HCT116 (cell line): Measurements from ENCODE around the gene DTNBP1. TPM values are rescaled to one million over a fixed set of nuclear protein-coding genes. Genes with fewer than 3 reads are reported as not detected.

ENCODE experiments used
- ATAC-seq: fragments of 200-7000 bp; cut with Tn5 transposase; 2 replicates; pipeline ENCODE4 v1.9.1; 2020; ENCODE audit warnings: mild to moderate bottlenecking, moderate library complexity
- BruUV-seq: library from RNA; stranded (reverse); fragments of 400-500 nt; replicated peaks from 2 replicates; lab custom pipeline; 2021; lab: Mats Ljungman, UMichigan
- CTCF ChIA-PET: fragments of 300-600 bp; sonication (Branson Sonifier 250); formaldehyde crosslinking; loops from one replicate; lab custom pipeline; 2021; ENCODE audit warnings: antibody characterized with exemption; lab: Charles Lee
- POLR2A ChIA-PET: fragments of 300-600, 350-600 bp; sonication (Branson Sonifier 250); formaldehyde crosslinking; loops from one replicate; lab custom pipeline; 2021; ENCODE audit warnings: antibody characterized with exemption; lab: Charles Lee
- RAD21 ChIA-PET, 2 experiments: fragments of 300-600 bp; sonication (Branson Sonifier 250); formaldehyde crosslinking; loops; one replicate each; lab custom pipeline; 2023; ENCODE audit warnings: low total read pairs in 2 of 2; ENCODE audit not compliant: uncharacterized antibody in 2 of 2, unreplicated experiment in 2 of 2, low non-redundant PET in 1 of 2; lab: Charles Lee
- DNase-seq: peaks from one replicate; pipeline ENCODE4 v3.0.0-alpha.2; 2010; ENCODE audit warnings: low read depth, low spot score
- H2AFZ ChIP-seq: fragments of 200-600 bp; shearing (Covaris generic), sonication (generic); 2 replicates; pipeline ENCODE4 v1.6.1; 2017; ENCODE audit warnings: low read depth, mixed run types, mixed read lengths, antibody characterized with exemption, low read length; ENCODE audit not compliant: poor library complexity, severe bottlenecking
- H3K27ac ChIP-seq: 2 replicates; pipeline ENCODE4 v1.5.1; 2012; ENCODE audit warnings: low read depth, low read length
- H3K27me3 ChIP-seq: fragments of 200-600 bp; sonication (generic); 2 replicates; pipeline ENCODE4 v1.6.1; 2016; ENCODE audit warnings: mixed run types, low read length, mixed read lengths; ENCODE audit not compliant: insufficient read depth
- H3K36me3 ChIP-seq, 2 experiments: fragments of 200-500 bp in 1 of 2; fragments of 200-600 bp in 1 of 2; sonication (Bioruptor generic) in 1 of 2; sonication (generic) in 1 of 2; 2 replicates each; pipeline versions ENCODE4 v1.5.1 to v1.6.1; 2014 to 2016; ENCODE audit warnings: low read length in 2 of 2, inconsistent platforms in 1 of 2, mixed read lengths in 1 of 2, mixed run types in 1 of 2; ENCODE audit not compliant: insufficient read depth in 2 of 2, control insufficient read depth in 1 of 2
- H3K4me1 ChIP-seq, 2 experiments: fragments of 200-600 bp in 1 of 2; sonication (generic) in 1 of 2; 2 replicates each; pipeline versions ENCODE4 v1.5.1 to v1.6.1; 2012 to 2017; ENCODE audit warnings: low read length in 2 of 2, inconsistent platforms in 1 of 2, mild to moderate bottlenecking in 1 of 2, mixed read lengths in 1 of 2, mixed run types in 1 of 2, moderate library complexity in 1 of 2; ENCODE audit not compliant: insufficient read depth in 2 of 2, control insufficient read depth in 1 of 2
- H3K4me2 ChIP-seq: fragments of 200-600 bp; sonication (generic); 2 replicates; pipeline ENCODE4 v1.6.1; 2017; ENCODE audit warnings: mixed run types, low read length, mixed read lengths
- H3K4me3 ChIP-seq, 2 experiments: fragments of 200-600 bp in 1 of 2; sonication (generic) in 1 of 2; replicated peaks in 1 of 2; 2 replicates each; pipeline ENCODE4 v1.5.1; 2011 to 2016; ENCODE audit warnings: low read length in 2 of 2, control low read depth in 1 of 2, low read depth in 1 of 2, mild to moderate bottlenecking in 1 of 2, mixed read lengths in 1 of 2, mixed run types in 1 of 2
- H3K79me2 ChIP-seq: fragments of 200-600 bp; sonication (generic); 2 replicates; pipeline ENCODE4 v1.6.1; 2017; ENCODE audit warnings: mild to moderate bottlenecking, mixed run types, low read length, moderate library complexity, mixed read lengths; ENCODE audit not compliant: insufficient read depth
- H3K9ac ChIP-seq: fragments of 200-600 bp; sonication (generic); 2 replicates; pipeline ENCODE4 v1.6.1; 2016; ENCODE audit warnings: low read length, mixed read lengths
- H3K9me2 ChIP-seq: fragments of 200-600 bp; sonication (generic), shearing (Covaris generic); 2 replicates; pipeline ENCODE4 v1.6.1; 2017; ENCODE audit warnings: mixed run types, mild to moderate bottlenecking, moderate library complexity; ENCODE audit not compliant: insufficient read depth
- H3K9me3 ChIP-seq, 2 experiments: fragments of 200-500 bp in 1 of 2; fragments of 200-600 bp in 1 of 2; sonication (Bioruptor generic) in 1 of 2; sonication (generic) in 1 of 2; 2 replicates each; pipeline ENCODE4 v1.6.1; 2014 to 2017; ENCODE audit warnings: low read length in 2 of 2, mixed read lengths in 2 of 2, inconsistent platforms in 1 of 2, low read depth in 1 of 2, mild to moderate bottlenecking in 1 of 2, mixed run types in 1 of 2, moderate library complexity in 1 of 2; ENCODE audit not compliant: control insufficient read depth in 1 of 2, insufficient read depth in 1 of 2
- H4K20me1 ChIP-seq: fragments of 200-600 bp; sonication (generic), shearing (Covaris generic); 2 replicates; pipeline ENCODE4 v1.6.1; 2017; ENCODE audit warnings: mixed run types, mild to moderate bottlenecking, moderate library complexity; ENCODE audit not compliant: insufficient read depth
- EGR1 ChIP-seq: IDR thresholded peaks from 2 replicates; pipeline ENCODE4 v1.6.1; 2012; ENCODE audit warnings: low read depth
- ELF1 ChIP-seq: IDR thresholded peaks from 2 replicates; pipeline ENCODE4 v1.6.1; 2012; ENCODE audit warnings: low read depth, borderline replicate concordance
- EZH2 ChIP-seq: fragments of 200-600 bp; sonication (generic); IDR thresholded peaks from 2 replicates; pipeline ENCODE4 v1.6.1; 2017; ENCODE audit warnings: antibody characterized with exemption, mixed run types
- EZH2phosphoT487 ChIP-seq: fragments of 200-600 bp; IDR thresholded peaks from 2 replicates; pipeline ENCODE4 v1.6.1; 2018; ENCODE audit warnings: antibody characterized with exemption, borderline replicate concordance
- FOSL1 ChIP-seq: IDR thresholded peaks from 2 replicates; pipeline ENCODE4 v1.6.1; 2012; ENCODE audit warnings: low read depth
- POLR2AphosphoS5 ChIP-seq: IDR thresholded peaks from 2 replicates; pipeline ENCODE4 v1.6.1; 2011; ENCODE audit warnings: mild to moderate bottlenecking, low read depth, low read length, moderate library complexity
- SP1 ChIP-seq: IDR thresholded peaks from 2 replicates; pipeline ENCODE4 v1.6.1; 2012; ENCODE audit warnings: low read depth
- TCF7L2 ChIP-seq: IDR thresholded peaks from 2 replicates; pipeline ENCODE4 v1.7.0; 2011; ENCODE audit warnings: borderline replicate concordance, inconsistent platforms; ENCODE audit not compliant: insufficient read depth, insufficient read length; ENCODE audit errors: extremely low read depth
- YY1 ChIP-seq: IDR thresholded peaks from 2 replicates; pipeline ENCODE4 v1.6.1; 2011; ENCODE audit warnings: low read length, low read depth, moderate library complexity, mild to moderate bottlenecking; ENCODE audit not compliant: insufficient replicate concordance; ENCODE audit errors: extremely low read depth
- ZNF274 ChIP-seq: fragments of 200-500 bp; sonication (Bioruptor generic); IDR thresholded peaks from 2 replicates; pipeline ENCODE4 v1.6.1; 2014; ENCODE audit warnings: mild to moderate bottlenecking, low read depth, low read length, inconsistent platforms
- intact Hi-C: fragments of 100-400 bp; cut with micrococcal nuclease; formaldehyde crosslinking; loops from 2 replicates; pipeline ENCODE4 v1.10.0; 2022
- total RNA-seq: library from RNA; stranded (reverse); gene quantifications from one replicate; pipeline ENCODE4 v1.2.1, GENCODE V29; 2021; ENCODE audit not compliant: unreplicated experiment
- TF ChIP-seq, protein P1 (sequence below): IDR thresholded peaks from 2 replicates; pipeline ENCODE4 v1.6.1; 2012; ENCODE audit warnings: low read depth
- TF ChIP-seq, protein P2 (sequence below), 3 experiments: fragments of 200-600 bp in 1 of 3; sonication (generic) in 1 of 3; IDR thresholded peaks in 2 of 3; conservative IDR thresholded peaks in 1 of 3; 2 replicates each; pipeline ENCODE4 v1.5.1; 2012 to 2017; ENCODE audit warnings: low read depth in 2 of 3, low read length in 2 of 3, antibody characterized with exemption in 1 of 3, borderline replicate concordance in 1 of 3, control low read depth in 1 of 3, mild to moderate bottlenecking in 1 of 3, mixed read lengths in 1 of 3, mixed run types in 1 of 3, moderate library complexity in 1 of 3; ENCODE audit not compliant: insufficient read depth in 1 of 3
- TF ChIP-seq, protein P3 (sequence below): IDR thresholded peaks from 2 replicates; pipeline ENCODE4 v1.6.1; 2012
- TF ChIP-seq, protein P4 (sequence below): IDR thresholded peaks from 2 replicates; pipeline ENCODE4 v1.6.1; 2012

DTNBP1 gene
- total RNA-seq, 1 experiment from 2014 or later: 16.7 TPM

DNA sequence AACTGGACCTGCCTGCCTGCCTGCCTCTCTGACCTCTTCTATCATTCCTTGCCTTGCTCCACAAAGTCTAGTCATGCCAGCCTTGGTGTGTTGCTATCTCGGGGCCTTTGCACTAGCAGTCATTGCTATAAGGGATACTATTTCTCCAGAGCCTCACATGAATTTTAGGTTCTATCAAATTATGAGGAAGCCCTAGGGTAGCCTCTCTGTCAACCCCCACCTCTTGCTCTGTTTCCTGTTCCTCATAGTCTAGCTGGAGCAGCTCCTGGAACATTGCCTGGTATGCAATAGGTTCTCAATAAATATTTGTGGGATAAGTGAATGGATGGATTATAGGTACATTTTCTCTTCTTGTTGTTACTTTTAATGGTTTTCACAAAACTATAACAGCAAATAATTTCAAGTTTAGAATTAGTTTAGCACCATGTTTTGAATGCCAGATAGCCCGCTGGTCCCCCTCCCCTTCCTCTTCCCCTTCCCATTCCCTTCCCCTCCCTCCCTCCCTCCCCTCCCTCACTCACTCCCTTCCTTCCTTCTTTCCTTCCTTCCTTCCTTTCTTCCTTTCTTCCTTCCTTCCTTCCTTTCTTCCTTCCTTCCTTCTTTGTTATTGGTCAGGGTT is 46.9 kb upstream of the DTNBP1 start:
- POLR2A ChIA-PET: no interaction called here
- ATAC-seq: no peak
- CTCF ChIA-PET: no interaction called here
- no TSS peak for BruUV-seq
- H3K79me2 ChIP-seq: no peaks in the 10 kb centered on the region
- no peak for DNase-seq
- H3K9me3 ChIP-seq: no peaks in the 10 kb centered on the region
- intact Hi-C loops: no loop called here
- no peaks in the 10 kb centered on the region for H3K27me3 ChIP-seq
- H4K20me1 ChIP-seq: no peaks in the 10 kb centered on the region
- TF ChIP-seq SP1 (no peak), EZH2phosphoT487 (no peak), POLR2AphosphoS5 (no peak), YY1 (no peak), ZNF274 (no peak), TCF7L2 (no peak), EZH2 (no peak), ELF1 (no peak), FOSL1 (no peak), EGR1 (no peak)
- TF ChIP-seq, protein P1, sequence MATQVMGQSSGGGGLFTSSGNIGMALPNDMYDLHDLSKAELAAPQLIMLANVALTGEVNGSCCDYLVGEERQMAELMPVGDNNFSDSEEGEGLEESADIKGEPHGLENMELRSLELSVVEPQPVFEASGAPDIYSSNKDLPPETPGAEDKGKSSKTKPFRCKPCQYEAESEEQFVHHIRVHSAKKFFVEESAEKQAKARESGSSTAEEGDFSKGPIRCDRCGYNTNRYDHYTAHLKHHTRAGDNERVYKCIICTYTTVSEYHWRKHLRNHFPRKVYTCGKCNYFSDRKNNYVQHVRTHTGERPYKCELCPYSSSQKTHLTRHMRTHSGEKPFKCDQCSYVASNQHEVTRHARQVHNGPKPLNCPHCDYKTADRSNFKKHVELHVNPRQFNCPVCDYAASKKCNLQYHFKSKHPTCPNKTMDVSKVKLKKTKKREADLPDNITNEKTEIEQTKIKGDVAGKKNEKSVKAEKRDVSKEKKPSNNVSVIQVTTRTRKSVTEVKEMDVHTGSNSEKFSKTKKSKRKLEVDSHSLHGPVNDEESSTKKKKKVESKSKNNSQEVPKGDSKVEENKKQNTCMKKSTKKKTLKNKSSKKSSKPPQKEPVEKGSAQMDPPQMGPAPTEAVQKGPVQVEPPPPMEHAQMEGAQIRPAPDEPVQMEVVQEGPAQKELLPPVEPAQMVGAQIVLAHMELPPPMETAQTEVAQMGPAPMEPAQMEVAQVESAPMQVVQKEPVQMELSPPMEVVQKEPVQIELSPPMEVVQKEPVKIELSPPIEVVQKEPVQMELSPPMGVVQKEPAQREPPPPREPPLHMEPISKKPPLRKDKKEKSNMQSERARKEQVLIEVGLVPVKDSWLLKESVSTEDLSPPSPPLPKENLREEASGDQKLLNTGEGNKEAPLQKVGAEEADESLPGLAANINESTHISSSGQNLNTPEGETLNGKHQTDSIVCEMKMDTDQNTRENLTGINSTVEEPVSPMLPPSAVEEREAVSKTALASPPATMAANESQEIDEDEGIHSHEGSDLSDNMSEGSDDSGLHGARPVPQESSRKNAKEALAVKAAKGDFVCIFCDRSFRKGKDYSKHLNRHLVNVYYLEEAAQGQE: no peak
- TF ChIP-seq, protein P2, sequence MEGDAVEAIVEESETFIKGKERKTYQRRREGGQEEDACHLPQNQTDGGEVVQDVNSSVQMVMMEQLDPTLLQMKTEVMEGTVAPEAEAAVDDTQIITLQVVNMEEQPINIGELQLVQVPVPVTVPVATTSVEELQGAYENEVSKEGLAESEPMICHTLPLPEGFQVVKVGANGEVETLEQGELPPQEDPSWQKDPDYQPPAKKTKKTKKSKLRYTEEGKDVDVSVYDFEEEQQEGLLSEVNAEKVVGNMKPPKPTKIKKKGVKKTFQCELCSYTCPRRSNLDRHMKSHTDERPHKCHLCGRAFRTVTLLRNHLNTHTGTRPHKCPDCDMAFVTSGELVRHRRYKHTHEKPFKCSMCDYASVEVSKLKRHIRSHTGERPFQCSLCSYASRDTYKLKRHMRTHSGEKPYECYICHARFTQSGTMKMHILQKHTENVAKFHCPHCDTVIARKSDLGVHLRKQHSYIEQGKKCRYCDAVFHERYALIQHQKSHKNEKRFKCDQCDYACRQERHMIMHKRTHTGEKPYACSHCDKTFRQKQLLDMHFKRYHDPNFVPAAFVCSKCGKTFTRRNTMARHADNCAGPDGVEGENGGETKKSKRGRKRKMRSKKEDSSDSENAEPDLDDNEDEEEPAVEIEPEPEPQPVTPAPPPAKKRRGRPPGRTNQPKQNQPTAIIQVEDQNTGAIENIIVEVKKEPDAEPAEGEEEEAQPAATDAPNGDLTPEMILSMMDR (IDR thresholded peaks at IDR 0.05 in 2 of 3, conservative IDR thresholded peaks at IDR 0.05 in 1 of 3; ENCODE audit: borderline replicate concordance in 1 of 3, insufficient read depth in 1 of 3, low read depth in 2 of 3, low read length in 2 of 3): no peak
- TF ChIP-seq, protein P3, sequence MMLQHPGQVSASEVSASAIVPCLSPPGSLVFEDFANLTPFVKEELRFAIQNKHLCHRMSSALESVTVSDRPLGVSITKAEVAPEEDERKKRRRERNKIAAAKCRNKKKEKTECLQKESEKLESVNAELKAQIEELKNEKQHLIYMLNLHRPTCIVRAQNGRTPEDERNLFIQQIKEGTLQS: no peak
- TF ChIP-seq, protein P4, sequence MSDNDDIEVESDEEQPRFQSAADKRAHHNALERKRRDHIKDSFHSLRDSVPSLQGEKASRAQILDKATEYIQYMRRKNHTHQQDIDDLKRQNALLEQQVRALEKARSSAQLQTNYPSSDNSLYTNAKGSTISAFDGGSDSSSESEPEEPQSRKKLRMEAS: no peak
- TF ChIP-seq, all 23 proteins: peak for 0
- Histone ChIP-seq H2AFZ (no peak overlapping the region), H3K27ac (no peak overlapping the region), H3K36me3 (no peaks in the 10 kb centered on the region), H3K4me3 (no peak overlapping the region), H3K9me2 (no peaks in the 10 kb centered on the region), H3K4me1 (peaks cover 0 to 1% of the 10 kb centered on the region in 2 experiments; a peak in 1 of 4 replicates), H3K4me2 (no peak overlapping the region), H3K9ac (no peak overlapping the region)
- RAD21 ChIA-PET: no interaction called here
